Stimulated activated CD8-positive, alpha-beta memory T cell treated with anti-CD3 and anti-CD28 coated beads, Interleukin-4, amount 100 ng/mL, for 4 hours (primary cell): ENCODE measurements around the gene PCNX2.

ENCODE experiments used
- DNase-seq, 2 donors: peaks; one replicate each; pipeline ENCODE4 v3.0.0-alpha.2; 2020; ENCODE audit warnings: low read depth in 2 of 2, low spot score in 1 of 2

PCNX2 gene, protein sequence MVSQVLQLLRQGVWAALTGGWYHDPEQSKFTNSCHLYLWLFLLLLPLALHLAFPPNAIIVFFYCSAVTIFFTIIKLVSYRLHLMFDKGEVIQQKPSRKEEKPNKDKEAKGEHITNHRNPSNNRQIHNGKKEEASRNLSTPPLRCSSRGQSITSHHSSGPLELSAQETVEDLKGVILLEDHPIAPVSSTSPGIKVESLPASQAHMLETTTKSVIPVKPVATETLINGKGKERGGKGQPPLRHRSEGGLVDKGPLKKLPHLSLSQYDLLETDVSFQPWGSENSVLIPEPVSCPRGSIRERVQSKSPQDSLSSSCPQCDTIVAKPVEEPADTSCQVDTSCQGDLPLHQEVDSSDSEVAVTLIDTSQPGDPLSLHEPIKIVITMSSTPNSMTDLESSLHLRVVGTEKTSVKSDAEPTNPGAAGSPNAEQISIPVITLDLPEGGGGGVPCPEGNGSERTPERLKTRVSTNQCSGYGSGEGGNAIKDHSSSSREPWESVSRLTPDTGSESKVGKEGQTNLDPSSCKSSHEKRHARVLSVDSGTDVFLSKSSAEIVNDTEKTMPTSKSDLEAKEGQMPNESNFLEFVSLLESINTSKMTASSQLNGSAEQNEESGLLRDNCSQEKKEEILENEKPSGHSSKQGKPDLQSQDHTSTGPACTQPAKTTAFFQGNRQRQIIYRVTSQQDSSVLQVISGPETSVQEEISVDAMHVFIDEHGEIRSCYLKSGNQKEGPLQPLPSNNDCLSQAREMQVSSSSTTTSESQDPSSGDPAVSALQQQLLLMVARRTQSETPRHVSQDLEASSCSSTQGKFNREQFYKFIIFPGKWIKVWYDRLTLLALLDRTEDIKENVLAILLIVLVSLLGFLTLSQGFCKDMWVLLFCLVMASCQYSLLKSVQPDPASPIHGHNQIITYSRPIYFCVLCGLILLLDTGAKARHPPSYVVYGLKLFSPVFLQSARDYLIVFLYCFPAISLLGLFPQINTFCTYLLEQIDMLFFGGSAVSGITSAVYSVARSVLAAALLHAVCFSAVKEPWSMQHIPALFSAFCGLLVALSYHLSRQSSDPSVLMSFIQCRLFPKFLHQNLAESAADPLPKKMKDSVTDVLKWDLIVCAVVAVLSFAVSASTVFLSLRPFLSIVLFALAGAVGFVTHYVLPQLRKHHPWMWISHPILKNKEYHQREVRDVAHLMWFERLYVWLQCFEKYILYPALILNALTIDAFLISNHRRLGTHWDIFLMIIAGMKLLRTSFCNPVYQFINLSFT (N-terminal part only)

DNA sequence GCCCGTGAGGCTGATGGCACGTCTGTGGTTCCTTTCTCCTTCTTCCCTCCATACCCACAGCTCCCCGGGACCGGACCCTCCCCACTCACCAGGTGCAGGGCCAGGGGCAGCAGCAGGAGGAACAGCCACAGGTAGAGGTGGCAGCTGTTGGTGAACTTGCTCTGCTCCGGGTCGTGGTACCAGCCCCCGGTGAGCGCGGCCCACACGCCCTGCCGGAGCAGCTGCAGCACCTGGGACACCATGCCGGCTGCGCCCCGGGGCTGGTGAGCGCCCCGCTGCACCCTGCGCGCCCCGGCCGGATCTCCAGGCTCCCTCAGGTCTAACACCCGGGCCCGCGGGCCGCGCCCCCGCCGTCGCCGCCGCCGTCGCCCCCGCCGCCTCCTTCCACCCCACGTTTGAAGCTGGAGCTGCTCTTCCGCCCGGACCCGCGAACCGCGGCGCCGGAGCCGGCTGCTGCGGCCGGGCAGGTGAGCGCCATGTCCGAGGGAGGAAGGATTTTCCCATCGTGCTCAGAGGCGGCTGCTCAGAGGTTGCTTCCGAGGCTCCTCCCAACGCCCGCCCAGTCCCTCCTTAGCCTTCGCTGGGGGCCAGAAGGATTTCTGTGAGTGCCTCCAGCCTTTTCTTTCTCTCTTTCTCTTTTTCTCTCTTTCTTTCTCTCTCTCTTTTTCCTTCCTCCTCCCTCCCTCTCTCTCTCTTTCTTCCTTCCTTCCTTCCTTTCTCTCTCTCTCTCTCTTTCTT, at the start of gene PCNX2:
Gene PCNX2, minus strand, starts transcription at position 489 of the 738 bp plus-strand sequence. Its CDS starts 247 bp downstream, at position 242.
- DNase-seq: peak; percentile 27 to 38

DNA sequence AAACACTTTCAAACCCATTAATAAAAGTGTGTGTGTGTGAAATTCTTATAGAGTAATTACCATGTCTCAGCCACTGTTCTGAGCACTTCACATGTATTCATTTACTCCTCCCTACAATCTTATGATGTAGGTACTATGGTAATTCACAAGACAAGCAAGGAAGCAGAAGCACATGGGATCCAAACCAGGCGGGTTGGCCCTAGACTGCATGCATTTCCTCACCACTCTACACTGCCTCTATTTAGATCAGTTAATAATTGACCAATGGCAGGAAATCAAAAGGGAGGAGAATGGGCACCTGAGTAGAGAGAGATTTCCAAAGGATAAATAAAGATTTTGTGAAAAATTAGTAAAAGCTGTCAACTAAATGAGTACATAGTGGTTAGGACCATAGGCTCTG, 47.7 kb upstream of the PCNX2 start:
- DNase-seq: no peak

DNA sequence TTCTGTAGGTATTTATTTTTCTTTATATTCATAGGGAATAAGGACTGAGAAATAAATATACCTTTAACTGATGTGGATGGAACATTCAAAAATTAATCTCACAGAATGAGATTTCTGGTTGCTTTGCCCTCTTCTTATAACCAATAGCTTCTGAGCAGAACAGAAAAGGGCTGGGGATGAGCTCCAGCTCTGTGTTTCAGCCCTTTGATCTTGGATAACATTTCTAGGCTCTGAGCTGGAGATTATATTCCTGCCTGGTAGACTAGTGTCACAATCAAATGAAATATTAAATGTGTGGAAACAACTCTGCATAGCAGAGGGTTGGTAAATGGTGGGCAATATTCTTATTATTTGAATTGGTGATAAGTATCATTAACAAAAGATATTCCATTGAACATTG, 46.6 kb upstream of the PCNX2 start:
- DNase-seq: no peak

DNA sequence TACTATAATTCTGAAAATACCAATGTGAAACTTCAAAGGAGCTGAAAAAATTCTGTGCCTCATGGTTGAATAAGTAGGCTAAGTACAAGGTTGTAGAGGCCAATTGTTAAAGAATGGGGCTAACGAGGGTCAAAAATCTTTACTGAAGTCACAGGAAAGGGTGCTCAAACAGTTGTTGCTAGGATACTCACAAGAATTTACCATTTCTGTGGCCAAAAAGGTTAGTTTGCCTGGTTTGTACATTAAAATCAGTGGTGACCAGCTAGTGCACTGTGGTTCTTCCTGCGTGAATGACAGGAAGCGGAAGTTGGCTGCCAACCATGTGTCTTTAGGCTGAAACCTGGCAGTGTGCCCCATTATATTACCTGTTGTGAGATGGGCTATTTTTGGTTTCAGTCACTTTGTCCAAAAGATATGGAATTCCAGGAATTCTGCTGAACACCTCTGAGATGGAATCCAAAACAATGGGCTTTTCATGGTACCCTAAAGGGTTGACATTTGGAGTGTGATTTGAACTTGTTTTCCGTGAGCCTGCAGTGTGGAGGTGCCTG, 45.5 kb upstream of the PCNX2 start:
- no peak for DNase-seq

DNA sequence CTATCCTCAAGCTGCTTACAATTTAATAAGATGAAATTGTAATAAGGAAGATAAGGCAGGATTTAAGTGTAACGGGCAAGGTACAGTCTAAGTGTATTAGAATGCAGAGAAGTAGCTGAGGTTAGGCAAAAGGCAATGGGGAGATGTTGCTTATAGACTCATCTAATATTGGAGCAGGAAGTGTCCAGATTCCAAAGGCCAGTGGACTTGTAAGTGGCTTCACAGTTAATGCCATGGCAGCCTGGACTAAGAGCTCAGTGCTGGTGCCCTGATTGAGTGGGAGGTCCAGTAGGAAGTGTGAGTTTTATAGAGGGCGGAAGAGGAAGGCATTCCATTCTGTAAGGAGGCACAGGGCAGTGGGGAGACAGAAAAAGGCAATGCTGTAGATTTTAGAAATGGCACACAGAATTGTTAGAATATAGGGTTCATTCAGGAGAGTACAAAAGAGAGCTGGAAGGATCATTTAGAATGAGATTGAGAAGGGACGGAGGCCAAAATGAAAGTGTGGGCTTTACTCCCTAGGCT, 44.6 kb upstream of the PCNX2 start:
- no peak for DNase-seq

DNA sequence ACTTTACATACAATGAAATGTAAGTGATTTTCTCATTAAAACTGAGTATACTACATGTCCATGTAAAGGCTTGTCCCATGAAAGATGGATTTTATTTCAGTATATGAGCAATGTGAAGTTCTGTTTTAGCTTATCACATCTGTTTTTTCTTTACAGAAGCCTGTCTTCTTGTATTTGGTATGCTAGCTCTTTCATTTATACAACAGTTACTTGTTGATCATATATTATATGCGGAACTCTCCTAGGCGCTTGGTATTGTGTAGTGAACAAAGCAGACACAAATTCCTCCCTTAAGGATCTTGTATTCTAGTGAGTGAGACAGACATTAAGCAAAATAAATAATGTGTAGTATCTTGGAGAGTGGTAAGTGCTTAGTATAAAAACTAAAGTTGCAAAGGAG, 42.6 kb upstream of the PCNX2 start:
- DNase-seq: no peak

DNA sequence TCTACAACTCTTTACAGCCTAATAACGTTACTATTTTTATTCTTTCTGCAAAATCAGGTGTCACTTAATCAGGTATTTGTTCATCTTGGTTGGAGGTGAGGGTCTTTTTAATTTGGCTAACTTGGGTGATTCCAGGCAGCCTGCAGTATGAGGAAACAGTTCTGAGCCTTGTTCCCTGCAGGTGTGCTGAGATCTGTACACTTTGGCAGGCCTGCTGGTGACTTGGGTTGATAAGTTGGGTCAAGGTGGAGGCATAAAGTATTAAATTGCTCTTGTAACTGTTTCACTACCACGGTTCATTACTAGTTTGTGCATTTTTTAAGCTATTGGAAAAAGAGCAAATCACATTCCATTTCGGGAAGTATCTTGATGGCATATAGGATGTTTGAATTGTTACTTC, 42.0 kb upstream of the PCNX2 start:
- no peak for DNase-seq

DNA sequence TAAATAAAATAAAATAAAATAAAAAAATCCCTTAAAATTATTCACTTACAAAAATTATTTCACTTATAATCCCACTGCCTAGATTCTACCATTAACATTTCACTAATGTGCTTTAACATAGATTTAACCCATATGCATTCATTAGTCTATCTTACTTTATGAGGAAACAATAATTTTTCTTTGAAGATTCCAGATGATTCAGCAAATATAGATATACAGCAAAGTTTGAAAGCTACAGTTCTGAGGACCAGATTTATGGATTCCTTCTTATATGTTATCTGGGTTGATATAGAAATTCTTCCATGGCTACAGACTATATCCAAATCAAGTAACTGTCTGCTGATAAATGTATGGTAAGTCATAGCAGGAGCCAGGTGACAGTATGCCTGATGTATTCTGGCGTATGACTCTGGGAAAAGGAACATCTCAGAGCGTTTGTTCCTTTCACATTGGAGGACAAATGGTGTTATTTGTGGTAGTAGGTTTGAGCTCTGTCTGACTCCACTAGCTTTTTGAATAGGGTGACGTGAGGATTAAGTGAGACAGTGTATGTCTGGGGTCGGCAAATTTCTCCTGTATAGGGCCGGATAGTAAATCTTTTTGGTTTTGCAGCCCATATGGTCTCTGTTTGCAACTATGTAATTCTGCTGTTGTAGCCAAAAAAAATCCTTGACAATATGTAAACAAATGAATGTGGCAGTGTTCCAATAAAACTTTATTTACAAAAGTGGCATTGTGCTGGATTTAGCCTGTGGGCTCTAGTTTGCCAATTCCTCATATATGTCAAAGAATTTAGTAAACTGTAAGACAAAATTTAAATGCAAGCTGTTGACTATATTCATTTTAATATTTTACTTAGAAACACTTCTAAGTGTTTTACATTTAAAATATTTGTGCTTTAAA, 41.3 kb upstream of the PCNX2 start:
- DNase-seq: no peak

DNA sequence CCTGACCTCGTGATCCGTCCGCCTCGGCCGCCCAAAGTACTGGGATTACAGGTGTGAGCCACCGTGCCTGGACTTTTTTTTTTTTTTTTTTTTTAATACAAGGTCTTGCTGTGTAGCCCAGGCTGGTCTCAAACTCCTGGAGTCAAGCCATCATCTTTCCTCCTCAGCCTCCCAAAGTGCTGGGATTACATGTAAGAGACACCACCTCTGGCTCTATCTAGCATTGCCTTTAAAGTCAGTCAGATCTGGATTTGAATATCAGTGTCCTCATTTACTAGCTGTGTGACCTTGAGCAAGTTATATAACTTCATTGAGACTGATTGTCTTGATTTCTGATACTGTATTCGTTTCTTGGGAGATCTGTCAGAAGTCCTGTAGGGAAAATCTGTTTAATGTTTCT, 38.6 kb upstream of the PCNX2 start:
- DNase-seq: no peak

DNA sequence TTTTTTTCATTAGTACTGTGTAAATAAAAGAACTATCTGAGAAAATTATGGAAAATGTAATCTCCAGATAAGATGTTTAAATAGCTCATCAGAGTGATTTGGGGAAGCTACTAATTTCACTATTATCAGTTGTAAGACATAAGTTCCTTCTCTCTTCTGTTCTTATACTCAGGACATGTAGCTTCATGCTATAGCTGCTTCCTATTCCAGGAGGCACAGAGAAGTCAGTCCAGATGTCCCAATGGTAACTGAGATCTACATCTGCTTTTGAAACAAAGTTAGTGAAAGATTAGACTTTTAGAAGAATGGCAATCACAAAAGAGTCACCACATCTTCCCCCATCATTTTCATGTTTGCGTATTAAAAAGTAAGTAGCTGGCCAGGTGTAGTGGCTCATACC, 37.6 kb upstream of the PCNX2 start:
- no peak for DNase-seq

DNA sequence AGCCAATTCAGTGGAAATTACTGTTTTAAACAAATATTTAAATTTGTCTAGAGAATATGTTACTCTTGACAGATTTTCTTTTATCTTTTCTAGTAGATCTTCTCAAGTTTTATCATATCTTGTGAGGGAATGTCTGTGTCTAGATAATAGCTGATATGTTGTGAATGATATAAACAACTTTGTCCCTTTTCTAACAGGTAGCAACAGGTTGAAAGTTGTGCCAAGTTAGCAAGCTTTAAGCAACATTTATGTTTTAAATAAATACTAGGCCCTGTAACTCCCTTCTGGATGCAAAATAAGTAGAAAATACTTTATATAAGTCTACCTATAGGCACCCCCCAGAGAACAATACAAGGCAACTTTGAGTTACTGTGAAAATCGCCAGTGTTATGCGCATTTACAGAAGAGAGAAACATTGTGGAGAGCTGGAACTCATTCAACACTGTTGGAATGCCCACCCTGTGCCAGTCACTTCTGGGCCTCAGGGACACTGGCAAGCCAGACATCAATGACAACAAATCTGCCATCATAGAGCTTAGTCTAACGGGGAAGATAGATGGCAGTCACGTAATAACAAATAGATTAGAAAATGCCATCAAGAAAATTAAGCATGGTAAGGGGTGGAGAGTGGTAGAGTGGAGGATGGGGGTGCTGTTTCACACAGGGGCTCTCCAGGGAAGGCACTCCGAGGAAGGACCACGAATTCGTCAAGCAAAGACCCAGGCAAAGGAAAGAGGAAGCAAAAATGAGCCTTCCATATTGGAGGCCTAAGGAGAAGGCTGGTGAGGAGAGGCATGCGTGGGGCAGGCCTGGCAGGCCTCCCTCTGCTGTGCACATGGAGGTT, 36.4 kb upstream of the PCNX2 start:
- DNase-seq: no peak

DNA sequence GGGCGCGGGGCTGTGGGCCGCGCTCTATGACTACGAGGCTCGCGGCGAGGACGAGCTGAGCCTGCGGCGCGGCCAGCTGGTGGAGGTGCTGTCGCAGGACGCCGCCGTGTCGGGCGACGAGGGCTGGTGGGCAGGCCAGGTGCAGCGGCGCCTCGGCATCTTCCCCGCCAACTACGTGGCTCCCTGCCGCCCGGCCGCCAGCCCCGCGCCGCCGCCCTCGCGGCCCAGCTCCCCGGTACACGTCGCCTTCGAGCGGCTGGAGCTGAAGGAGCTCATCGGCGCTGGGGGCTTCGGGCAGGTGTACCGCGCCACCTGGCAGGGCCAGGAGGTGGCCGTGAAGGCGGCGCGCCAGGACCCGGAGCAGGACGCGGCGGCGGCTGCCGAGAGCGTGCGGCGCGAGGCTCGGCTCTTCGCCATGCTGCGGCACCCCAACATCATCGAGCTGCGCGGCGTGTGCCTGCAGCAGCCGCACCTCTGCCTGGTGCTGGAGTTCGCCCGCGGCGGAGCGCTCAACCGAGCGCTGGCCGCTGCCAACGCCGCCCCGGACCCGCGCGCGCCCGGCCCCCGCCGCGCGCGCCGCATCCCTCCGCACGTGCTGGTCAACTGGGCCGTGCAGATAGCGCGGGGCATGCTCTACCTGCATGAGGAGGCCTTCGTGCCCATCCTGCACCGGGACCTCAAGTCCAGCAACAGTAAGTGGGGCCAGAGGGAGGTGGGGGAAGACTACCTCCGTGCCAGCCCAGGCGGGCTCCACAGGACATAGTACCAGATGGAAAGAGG, 32.8 kb upstream of the PCNX2 start:
- DNase-seq: no peak

DNA sequence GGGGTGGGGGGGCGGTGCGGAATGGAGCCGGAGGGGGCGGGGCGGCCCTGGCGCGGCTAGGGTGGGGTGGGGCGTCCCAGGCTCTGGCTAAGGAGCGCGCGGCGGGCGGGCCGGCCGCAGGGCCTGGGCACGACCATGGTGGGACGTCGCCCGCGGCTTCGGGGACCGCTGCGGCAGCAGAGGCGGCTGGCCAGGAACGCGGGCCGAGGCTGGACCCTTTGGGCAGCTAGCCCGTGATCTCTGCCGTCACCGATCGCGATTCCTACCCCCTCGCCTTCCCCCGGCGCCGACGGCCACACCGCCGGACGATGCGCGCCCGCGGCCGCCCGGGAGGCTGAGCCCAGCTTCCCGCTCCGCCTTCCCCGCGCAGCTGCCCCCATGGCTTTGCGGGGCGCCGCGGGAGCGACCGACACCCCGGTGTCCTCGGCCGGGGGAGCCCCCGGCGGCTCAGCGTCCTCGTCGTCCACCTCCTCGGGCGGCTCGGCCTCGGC, 32.2 kb upstream of the PCNX2 start, which contains the start of gene MAP3K21:
Gene MAP3K21, plus strand, starts transcription at position 74 of the 491 bp plus-strand sequence. Its CDS starts 305 bp downstream, at position 379.
- no peak for DNase-seq

DNA sequence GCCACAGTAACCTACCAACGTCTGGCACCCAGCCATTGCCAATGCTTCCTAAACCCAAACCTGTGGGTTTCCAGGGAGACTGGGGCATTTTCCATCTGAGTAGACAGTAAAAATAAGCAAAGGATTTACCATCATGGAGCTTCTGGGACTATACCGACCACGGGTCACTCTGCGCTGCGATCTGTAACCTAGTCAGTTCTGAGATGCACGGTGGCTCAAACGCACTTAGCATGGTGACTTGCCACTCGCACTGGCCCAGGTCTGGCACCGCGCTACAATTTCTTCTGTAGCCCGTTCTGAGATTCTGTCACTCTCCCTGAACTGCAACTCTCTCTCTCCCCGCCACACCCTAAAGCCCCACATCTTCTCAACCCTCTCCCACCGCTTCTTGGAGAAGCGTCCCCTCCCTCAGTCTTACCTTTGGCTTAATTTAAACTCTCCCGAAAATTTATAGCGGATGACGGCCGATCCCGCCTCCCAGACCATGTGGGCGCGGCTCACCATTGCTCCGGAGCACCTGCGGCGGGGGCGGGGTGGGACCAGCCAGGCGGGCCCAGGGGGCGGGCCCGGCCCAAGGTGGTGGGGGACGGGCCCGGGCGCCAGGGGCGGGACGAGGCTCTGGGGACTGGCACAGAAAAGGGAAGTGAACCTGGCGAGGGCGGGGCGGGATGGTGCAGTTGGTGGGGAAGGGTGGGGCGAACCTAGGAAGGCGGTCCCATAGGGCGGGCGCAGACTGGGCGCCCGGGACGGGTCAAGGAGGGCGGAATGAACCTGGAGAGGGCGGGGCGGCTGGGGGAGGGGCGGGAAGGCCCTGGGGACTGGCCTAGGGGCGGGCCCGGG, 31.5 kb upstream of the PCNX2 start:
- DNase-seq: peak; percentile 70 to 79

DNA sequence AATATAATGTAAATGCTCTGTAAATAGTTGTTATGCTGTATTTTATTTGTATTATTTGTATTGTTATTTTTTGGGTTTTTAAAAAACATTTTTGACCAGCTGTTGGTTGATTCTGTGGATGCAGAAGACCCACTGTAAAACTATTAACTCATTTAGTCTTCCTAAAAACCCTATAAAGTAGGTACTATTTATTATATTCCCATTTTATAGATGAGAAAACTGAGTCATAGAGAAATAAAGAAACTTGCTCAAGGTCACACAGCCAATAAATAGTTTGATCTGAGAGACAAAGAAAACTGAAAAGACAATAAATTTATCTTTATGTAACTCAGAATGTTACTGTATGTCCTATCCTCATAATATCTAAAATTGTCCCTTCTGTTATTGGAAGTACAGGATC, 30.8 kb upstream of the PCNX2 start:
- DNase-seq: no peak

DNA sequence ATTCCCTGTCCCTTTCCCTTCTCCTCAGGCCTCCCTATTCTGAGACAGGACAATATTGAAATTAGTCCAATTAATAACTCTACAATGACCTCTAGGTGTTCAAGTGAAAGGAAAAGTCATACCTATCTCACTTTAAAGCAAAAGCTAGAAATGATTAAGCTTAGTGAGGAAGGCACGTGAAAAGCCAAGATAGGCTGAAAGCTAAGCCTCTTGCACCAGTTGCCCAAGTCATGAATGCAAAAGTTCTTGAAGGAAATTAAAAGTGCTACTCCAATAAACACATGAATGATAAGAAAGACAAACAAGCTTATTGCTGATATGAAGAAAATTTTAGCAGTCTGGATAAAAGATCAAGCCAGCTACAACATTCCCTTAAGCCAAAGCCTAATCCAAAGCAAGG, 28.2 kb upstream of the PCNX2 start:
- DNase-seq: no peak
